GM18519 (cell line): Measurements from ENCODE around the gene MRAS.

ENCODE experiments used
- ATAC-seq: cut with Tn5 transposase; IDR thresholded peaks from one replicate; pipeline ENCODE4 v1.9.1; 2021; ENCODE audit warnings: mild to moderate bottlenecking, moderate library complexity; ENCODE audit not compliant: unreplicated experiment, low FRiP score

MRAS gene

DNA sequence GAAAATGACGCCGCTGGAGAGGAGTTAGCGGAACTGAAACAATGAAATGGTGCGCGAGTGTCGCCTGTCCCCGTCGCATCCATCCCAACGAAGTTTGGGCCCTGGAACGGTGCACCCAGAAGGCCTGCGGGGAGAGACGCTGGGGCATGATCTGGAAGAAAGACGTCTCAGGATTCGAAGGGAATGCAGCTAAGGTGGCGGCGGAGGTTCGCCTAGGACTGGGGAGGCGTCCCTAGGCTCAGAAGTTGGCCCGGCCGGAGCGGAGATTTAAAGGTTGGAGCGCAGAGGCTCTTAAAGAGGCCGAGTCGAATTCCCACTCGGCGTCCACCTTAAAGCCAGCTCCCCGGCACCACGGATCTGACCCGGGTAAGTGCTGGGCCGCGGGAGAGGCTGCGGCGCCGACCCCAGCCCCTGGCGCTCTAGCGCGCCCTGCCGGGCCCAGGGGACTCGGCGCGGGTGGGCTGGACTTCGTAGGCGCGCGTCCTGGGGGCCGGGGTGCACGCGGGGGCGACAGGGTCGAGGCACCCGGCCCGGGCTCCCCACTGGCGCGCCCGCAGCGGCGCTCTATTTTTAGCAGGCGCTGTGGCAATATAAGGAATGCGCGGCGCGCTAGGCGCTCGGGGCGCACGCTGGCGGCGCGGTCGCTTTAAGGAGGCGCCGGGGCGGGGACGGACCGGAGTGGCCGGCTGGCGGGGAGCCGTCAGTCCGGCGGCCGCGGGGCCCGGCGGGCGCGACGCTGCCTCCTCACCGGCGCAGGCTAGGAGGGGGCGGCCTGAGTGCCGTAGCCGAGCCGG lies at the start of gene MRAS:
Gene MRAS, plus strand, starts transcription at position 620 of the 794 bp plus-strand sequence. CDS start 24,305 bp downstream, outside the sequence.
- ATAC-seq: no peak

DNA sequence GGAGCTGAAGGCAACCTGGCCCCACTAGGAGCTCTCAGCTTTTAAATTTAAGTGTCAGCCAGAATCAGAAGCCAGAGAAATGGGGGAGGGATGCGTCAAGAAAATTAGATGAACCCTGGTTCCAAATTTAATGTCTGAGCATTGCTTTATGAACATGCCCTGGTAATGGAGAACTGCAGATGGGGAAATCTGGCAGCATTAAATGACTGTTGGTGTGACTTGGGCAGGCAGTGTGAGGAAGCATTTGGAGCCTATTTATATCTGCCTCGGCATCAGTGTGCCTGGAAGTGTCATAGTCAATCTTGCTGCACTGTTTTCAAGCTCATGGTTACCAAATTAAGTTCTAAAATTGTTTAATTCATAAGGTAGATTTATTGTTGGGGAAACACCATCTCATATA lies 47.7 kb upstream of the MRAS start:
- no peak for ATAC-seq

- no peak for ATAC-seq
These were observed 44.9 kb upstream of the MRAS start for GRCh38 chr3:138303474-138303873.

GRCh38 chr3:138307899-138308298 lies 40.5 kb upstream of the MRAS start:
- ATAC-seq: no peak

DNA sequence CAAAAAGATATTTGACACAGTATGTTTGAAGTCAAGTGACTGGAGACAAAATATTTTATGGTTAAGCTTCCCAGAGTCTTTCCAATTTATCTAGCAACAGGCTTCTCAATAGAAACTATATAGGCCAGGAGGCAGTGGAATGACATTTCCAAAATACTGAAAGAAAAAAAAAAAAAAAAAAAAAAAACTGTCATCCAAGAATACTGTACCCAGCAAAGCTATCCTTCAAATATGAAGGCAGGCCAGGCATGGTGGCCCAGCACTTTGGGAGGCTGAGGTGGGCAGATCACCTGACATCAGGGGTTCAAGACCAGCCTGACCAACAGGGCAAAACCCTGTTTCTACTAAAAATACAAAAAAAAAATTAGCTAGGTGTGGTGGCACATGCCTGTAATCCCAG lies 39.6 kb upstream of the MRAS start:
- no peak for ATAC-seq

DNA sequence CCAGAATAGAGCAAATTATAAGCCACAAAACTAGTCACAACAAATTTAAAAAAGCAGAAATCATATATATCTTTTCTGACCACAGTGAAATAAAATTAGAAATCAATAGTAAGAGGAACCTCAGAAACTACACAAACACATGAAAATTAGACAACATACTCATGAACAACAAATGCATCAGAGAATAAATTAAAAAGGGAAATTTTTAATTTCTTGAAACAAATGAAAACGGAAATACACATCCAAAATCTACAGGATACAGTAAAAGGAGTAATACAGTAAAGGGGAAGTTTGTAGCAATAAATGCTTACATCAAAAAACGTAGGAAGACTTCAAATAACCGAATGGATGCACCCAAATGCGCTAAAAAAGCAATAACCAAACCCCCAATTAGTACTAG lies 37.9 kb upstream of the MRAS start:
- no peak for ATAC-seq

DNA sequence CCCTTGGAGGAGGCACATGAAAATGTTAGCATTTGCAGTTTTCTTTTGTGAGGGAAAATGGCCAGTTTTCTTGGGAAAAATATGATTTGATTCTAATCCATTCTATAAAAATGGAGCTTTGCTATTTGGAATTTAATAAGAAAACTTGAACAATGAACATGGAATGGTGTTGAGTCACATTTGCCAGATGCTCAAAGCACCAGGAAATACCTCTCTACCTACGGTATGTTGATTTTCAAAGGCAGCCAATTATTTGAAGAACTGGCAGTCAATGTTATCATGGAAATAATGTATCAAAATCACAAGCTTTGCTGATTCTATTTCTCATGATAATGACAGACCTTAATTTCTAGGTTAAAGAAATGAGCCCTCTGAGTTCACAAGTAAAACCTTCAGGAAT lies 33.6 kb upstream of the MRAS start:
- no peak for ATAC-seq

GRCh38 chr3:138317687-138318086 lies 30.7 kb upstream of the MRAS start:
- ATAC-seq: no peak

GRCh38 chr3:138323971-138324370 lies 24.4 kb upstream of the MRAS start:
- ATAC-seq: no peak

DNA sequence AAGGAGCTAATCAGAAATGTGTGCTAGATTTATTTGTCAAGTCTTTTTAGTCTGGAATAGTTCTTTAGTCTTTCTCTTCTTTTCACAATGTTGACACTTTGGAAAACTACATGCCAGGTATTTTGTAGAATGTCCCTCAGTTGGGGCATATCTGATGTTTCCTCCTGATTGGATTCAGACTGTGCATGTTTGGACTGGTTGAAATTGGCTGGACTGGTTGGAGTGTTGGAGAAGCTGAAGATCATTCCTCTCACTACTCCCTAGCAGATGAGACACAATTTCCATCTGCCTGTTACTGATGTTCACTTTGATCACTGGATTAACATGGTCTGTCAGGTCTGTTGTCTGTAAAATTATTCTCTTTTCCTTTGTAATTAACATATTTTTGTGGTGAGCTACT lies 22.4 kb upstream of the MRAS start:
- ATAC-seq: no peak

- no peak for ATAC-seq
These were observed 21.3 kb upstream of the MRAS start for GRCh38 chr3:138326866-138327595.

DNA sequence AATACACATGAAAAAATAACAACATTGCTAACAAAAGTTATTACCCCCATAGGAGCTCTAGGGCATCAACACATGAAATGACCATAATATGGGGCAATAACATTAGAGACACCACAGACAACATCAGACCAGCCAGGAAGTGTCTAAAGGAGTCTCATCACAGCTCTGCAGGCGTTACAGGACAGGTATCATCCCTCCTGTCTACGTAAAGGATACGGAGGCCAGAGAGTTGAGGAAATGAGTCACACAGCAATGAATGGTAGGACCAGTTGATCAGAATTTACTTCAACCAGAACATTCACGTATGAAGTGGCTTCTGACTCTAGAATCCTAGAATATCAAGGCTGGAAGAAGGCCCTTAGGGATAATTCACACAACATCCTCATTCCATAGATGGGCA lies 20.5 kb upstream of the MRAS start:
- no peak for ATAC-seq

DNA sequence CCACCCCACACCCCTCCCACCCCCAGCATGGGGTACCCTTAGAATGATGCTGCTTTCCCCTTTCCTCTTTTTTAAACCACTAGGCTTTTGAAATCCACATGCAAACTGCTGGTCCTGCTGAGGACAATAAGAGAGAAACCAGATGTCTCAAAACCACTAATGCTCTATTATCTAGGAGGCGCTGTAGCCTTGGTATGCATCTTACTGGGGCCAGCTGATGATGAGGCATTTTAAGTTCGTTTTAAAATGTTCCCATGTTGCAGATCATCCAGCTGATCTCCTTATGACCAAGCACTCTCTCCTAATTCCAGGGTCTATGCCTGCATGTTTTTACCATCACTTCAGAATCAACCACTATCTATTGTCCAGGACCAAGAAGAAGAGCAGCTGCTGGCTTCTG lies 20.0 kb upstream of the MRAS start:
- ATAC-seq: no peak

DNA sequence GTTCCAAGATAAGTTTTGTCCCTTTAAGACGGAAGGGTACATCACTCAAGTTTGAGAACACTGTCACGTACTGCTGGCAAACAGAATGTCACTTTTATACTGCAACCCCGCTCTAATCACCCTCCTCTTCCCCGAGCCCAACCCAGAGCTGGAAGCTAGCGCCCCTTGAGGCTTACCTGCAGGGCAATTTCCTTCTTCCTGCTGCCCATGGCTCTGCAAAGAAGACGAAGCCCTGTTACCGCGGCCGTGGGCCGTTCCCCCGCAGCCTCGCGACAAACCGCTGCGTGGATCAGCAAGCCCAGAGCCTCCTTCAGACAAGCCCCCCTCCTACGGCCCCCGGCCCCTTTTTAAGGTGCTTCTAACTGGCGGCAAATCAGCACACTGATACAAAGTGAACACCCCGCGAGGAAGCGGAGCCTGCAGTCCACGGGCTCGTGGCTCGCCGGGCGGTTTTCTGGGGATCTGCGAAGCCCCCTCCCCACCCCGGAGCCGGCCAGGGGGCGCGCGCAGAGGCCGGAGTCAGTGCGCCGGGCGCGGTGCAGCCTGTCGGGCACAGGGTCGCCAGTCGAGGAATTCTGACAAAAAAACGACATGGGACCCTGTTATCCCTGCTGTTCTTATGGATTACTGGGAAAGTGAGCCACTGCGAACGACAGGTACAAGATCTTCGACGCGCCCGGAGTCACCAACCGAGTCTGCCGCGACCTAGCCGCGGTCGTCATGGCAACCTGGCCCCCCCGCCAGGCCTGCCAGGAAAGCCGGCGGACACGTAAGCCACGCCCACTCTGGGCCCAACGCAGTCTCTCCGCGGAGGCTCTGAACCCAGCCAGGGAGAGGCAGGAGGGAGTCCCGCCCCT lies 19.0 kb upstream of the MRAS start, which contains the start of gene NME9:
Gene NME9, minus strand, starts transcription at position 725 of the 857 bp plus-strand sequence. Its CDS starts 516 bp downstream, at position 209.
- ATAC-seq: peak; percentile 50

DNA sequence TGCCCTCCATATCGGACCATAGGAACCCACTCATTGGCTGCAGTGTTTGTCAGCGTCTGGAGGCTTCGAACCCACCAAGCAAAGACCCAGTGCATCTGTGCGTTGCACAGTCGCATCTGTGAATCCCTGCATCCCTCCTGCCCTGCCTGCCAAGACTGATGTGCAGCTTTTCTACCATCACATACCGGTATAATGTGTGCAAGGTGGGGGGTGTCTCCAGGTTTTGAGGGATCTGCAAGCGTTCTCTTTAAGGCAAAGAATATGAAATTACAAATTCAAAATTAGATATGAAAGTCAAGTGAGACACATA lies 18.4 kb upstream of the MRAS start:
- ATAC-seq: no peak

- no peak for ATAC-seq
These were observed 17.1 kb upstream of the MRAS start for GRCh38 chr3:138331143-138331894.

DNA sequence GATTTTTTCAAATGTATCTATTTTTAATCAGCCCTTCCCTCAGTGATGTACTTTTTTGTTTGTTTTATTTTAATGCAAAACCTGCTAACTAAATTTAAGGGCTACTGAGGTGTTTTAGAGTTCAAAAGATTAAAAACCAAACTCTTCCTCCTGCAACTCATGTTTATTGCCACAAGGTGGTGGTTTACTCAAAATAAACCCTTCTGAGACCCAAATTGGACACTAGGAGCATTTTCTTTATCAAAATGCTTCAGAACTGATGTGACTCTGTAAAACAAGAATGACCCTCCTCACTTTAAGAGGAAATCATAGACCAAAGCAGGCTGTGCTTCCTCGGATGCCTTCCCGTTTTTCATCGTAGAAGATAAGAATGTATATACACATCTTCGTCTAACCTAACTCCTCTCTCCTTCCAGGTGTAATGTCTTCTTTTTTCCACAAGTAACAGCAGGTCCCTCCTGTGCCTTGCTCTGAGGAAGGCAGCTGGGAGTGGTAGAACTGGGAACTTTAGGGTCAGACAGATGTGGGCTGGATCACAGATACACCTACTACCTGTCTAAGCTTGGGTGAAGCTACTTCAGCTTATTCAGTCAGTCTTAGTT lies 15.8 kb upstream of the MRAS start:
- ATAC-seq: no peak

- ATAC-seq: no peak
These were observed 13.8 kb upstream of the MRAS start for GRCh38 chr3:138334608-138335007.

- ATAC-seq: no peak
These were observed 11.9 kb upstream of the MRAS start for GRCh38 chr3:138336454-138336999.

GRCh38 chr3:138338244-138338643 lies 10.1 kb upstream of the MRAS start:
- no peak for ATAC-seq
